GDM1 (cell line): ENCODE data around the gene EHHADH.
"Not testable (repeated sequence)": the region's sequence is repeated elsewhere in the genome, so short reads cannot be mapped to it uniquely, and the experiment has no call there.

Experiments
- DNase-seq: peaks from one replicate; lab custom pipeline; 2025; lab: John Stamatoyannopoulos, UW

EHHADH gene

GRCh38 chr3:185253645-185254410, at the start of gene EHHADH:
Gene EHHADH (minus strand): TSS chr3:185254049. CDS start chr3:185254022, 27 bp downstream.
- peak; percentile 39 for DNase-seq

- not testable (repeated sequence) for DNase-seq
Measured at GRCh38 chr3:185299918-185300426, 46.1 kb upstream of the EHHADH start.

- DNase-seq: no peak
Measured at GRCh38 chr3:185297867-185298266, 44.0 kb upstream of the EHHADH start.

- no peak for DNase-seq
Measured at GRCh38 chr3:185292238-185292637, 38.4 kb upstream of the EHHADH start.

- DNase-seq: no peak
Measured at GRCh38 chr3:185290266-185290665, 36.4 kb upstream of the EHHADH start.

- no peak for DNase-seq
Measured at GRCh38 chr3:185283374-185283935, 29.6 kb upstream of the EHHADH start.

GRCh38 chr3:185282696-185283373, 29.0 kb upstream of the EHHADH start:
- no peak for DNase-seq

- DNase-seq: peak; percentile 14
Measured at GRCh38 chr3:185280572-185281365, 26.9 kb upstream of the EHHADH start.

- no peak for DNase-seq
Measured at GRCh38 chr3:185279587-185280138, 25.8 kb upstream of the EHHADH start.

- DNase-seq: no peak
Measured at GRCh38 chr3:185276415-185276814, 22.6 kb upstream of the EHHADH start.

- DNase-seq: no peak
Measured at GRCh38 chr3:185272033-185272432, 18.2 kb upstream of the EHHADH start.

GRCh38 chr3:185270956-185271332, 17.1 kb upstream of the EHHADH start:
- DNase-seq: no peak

- DNase-seq: no peak
Measured at GRCh38 chr3:185270262-185270955, 16.6 kb upstream of the EHHADH start.

GRCh38 chr3:185268194-185268962, 14.5 kb upstream of the EHHADH start:
- no peak for DNase-seq

- DNase-seq: no peak
Measured at GRCh38 chr3:185267193-185267592, 13.3 kb upstream of the EHHADH start.

GRCh38 chr3:185264849-185265553, 11.2 kb upstream of the EHHADH start:
- no peak for DNase-seq

GRCh38 chr3:185263423-185263822, 9.6 kb upstream of the EHHADH start:
- DNase-seq: no peak

GRCh38 chr3:185257334-185257733, 3.5 kb upstream of the EHHADH start:
- no peak for DNase-seq

GRCh38 chr3:185254799-185255198, 950 bp upstream of the EHHADH start:
- DNase-seq: no peak

- not testable (repeated sequence) for DNase-seq
Measured at GRCh38 chr3:185253133-185253532, 716 bp downstream of the EHHADH start.
